ENCODE data around the gene LRRTM2.

- no peak for TF ChIP-seq CTCF (IDR thresholded peaks at IDR 0.05)
- no peak for TF ChIP-seq POLR2AphosphoS5 (IDR thresholded peaks at IDR 0.05)
- TF ChIP-seq EP300 (IDR thresholded peaks at IDR 0.05): no peak
Observed at GRCh38 chr5:138872841-138873465, 2.2 kb downstream of the LRRTM2 start.

All from sigmoid colon (tissue), 4 donors.